HepG2 (cell line): ENCODE measurements around the gene NLRP5. TPM values are rescaled to one million over a fixed set of nuclear protein-coding genes. Genes with fewer than 3 reads are reported as not detected.

Source experiments
- SPEN ChIP-seq: sonication (generic); formaldehyde crosslinking; IDR thresholded peaks from 2 replicates; pipeline ENCODE4 v1.5.1; 2020; ENCODE audit warnings: low read depth, mild to moderate bottlenecking, missing genetic modification reagents
- UBTF ChIP-seq: sonication (generic); formaldehyde crosslinking; IDR thresholded peaks from 2 replicates; pipeline ENCODE4 v1.4.0; 2020; ENCODE audit warnings: mild to moderate bottlenecking, missing genetic modification reagents
- ZBTB20 ChIP-seq: sonication (generic); formaldehyde crosslinking; IDR thresholded peaks from 2 replicates; pipeline ENCODE4 v1.8.1; 2023; ENCODE audit warnings: missing genetic modification reagents, low read depth, mild to moderate bottlenecking, borderline replicate concordance
- ZSCAN22 ChIP-seq: sonication (generic); formaldehyde crosslinking; IDR thresholded peaks from 2 replicates; pipeline ENCODE4 v1.4.0; 2020; ENCODE audit warnings: mild to moderate bottlenecking, missing genetic modification reagents
- ZSCAN5A ChIP-seq: sonication (generic); formaldehyde crosslinking; IDR thresholded peaks from 2 replicates; pipeline ENCODE4 v1.8.0; 2022; ENCODE audit warnings: mild to moderate bottlenecking, missing genetic modification reagents, borderline replicate concordance
- polyA plus RNA-seq, 8 experiments: library from polyadenylated mRNA; depleted of rRNA in 3 of 8; stranded (reverse) in 7 of 8; unstranded in 1 of 8; fragments of >200 nt; fragmentation: Illumina TruSeq in 4 of 8; extraction: Trizol in 4 of 8; gene quantifications; 2 replicates each; pipeline versions ENCODE4 v1.2.1 to v1.2.3, GENCODE V29; 2011 to 2016; ENCODE audit warnings: low read depth in 4 of 8, missing spikeins in 1 of 8, mixed read lengths in 1 of 8; ENCODE audit not compliant: insufficient read depth in 1 of 8
- total RNA-seq, 5 experiments: library from RNA; depleted of rRNA; stranded (reverse); fragments of >200 nt; fragmentation: Illumina TruSeq; extraction: Trizol; gene quantifications; 2 replicates each; pipeline ENCODE4 v1.2.3, GENCODE V29; 2016; ENCODE audit warnings: low read depth in 1 of 5
- TF ChIP-seq, protein P1 (sequence below): sonication (generic); formaldehyde crosslinking; IDR thresholded peaks from 2 replicates; pipeline ENCODE4 v1.8.0; 2023; ENCODE audit warnings: mild to moderate bottlenecking, missing genetic modification reagents
- TF ChIP-seq, protein P2 (sequence below): sonication (generic); formaldehyde crosslinking; IDR thresholded peaks from 2 replicates; pipeline ENCODE4 v1.5.0; 2020; ENCODE audit warnings: mild to moderate bottlenecking, missing genetic modification reagents, borderline replicate concordance
- TF ChIP-seq, protein P3 (sequence below): sonication (generic); formaldehyde crosslinking; IDR thresholded peaks from 2 replicates; pipeline ENCODE4 v1.5.0; 2020; ENCODE audit warnings: mild to moderate bottlenecking, missing genetic modification reagents, borderline replicate concordance

The NLRP5 gene
- total and polyA plus RNA-seq, 2 of the 13 experiments (the other 11 are each of a cell fraction or from before 2014, with no cell fraction given): not detected

- TF ChIP-seq ZBTB20 (0 out of 2 replicates have a peak, but pooled peaks have one; percentile 50), UBTF (CRISPR knock-in tag) (peak; percentile 84), ZSCAN22 (no peak; the same call in 1 of the 2 replicates), ZSCAN5A (CRISPR knock-in tag) (no peak), SPEN (peak; percentile 57; the same call in 1 of the 2 replicates)
- TF ChIP-seq, protein P1, sequence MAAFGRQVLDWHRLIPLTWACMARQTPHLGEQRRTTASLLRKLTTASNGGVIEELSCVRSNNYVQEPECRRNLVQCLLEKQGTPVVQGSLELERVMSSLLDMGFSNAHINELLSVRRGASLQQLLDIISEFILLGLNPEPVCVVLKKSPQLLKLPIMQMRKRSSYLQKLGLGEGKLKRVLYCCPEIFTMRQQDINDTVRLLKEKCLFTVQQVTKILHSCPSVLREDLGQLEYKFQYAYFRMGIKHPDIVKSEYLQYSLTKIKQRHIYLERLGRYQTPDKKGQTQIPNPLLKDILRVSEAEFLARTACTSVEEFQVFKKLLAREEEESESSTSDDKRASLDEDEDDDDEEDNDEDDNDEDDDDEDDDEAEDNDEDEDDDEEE (CRISPR knock-in tag): peak; percentile 75; the same call in 1 of the 2 replicates
- TF ChIP-seq, protein P2, sequence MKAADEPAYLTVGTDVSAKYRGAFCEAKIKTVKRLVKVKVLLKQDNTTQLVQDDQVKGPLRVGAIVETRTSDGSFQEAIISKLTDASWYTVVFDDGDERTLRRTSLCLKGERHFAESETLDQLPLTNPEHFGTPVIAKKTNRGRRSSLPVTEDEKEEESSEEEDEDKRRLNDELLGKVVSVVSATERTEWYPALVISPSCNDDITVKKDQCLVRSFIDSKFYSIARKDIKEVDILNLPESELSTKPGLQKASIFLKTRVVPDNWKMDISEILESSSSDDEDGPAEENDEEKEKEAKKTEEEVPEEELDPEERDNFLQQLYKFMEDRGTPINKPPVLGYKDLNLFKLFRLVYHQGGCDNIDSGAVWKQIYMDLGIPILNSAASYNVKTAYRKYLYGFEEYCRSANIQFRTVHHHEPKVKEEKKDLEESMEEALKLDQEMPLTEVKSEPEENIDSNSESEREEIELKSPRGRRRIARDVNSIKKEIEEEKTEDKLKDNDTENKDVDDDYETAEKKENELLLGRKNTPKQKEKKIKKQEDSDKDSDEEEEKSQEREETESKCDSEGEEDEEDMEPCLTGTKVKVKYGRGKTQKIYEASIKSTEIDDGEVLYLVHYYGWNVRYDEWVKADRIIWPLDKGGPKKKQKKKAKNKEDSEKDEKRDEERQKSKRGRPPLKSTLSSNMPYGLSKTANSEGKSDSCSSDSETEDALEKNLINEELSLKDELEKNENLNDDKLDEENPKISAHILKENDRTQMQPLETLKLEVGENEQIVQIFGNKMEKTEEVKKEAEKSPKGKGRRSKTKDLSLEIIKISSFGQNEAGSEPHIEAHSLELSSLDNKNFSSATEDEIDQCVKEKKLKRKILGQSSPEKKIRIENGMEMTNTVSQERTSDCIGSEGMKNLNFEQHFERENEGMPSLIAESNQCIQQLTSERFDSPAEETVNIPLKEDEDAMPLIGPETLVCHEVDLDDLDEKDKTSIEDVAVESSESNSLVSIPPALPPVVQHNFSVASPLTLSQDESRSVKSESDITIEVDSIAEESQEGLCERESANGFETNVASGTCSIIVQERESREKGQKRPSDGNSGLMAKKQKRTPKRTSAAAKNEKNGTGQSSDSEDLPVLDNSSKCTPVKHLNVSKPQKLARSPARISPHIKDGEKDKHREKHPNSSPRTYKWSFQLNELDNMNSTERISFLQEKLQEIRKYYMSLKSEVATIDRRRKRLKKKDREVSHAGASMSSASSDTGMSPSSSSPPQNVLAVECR: peak; percentile 69; the same call in 1 of the 2 replicates
- TF ChIP-seq, protein P3, sequence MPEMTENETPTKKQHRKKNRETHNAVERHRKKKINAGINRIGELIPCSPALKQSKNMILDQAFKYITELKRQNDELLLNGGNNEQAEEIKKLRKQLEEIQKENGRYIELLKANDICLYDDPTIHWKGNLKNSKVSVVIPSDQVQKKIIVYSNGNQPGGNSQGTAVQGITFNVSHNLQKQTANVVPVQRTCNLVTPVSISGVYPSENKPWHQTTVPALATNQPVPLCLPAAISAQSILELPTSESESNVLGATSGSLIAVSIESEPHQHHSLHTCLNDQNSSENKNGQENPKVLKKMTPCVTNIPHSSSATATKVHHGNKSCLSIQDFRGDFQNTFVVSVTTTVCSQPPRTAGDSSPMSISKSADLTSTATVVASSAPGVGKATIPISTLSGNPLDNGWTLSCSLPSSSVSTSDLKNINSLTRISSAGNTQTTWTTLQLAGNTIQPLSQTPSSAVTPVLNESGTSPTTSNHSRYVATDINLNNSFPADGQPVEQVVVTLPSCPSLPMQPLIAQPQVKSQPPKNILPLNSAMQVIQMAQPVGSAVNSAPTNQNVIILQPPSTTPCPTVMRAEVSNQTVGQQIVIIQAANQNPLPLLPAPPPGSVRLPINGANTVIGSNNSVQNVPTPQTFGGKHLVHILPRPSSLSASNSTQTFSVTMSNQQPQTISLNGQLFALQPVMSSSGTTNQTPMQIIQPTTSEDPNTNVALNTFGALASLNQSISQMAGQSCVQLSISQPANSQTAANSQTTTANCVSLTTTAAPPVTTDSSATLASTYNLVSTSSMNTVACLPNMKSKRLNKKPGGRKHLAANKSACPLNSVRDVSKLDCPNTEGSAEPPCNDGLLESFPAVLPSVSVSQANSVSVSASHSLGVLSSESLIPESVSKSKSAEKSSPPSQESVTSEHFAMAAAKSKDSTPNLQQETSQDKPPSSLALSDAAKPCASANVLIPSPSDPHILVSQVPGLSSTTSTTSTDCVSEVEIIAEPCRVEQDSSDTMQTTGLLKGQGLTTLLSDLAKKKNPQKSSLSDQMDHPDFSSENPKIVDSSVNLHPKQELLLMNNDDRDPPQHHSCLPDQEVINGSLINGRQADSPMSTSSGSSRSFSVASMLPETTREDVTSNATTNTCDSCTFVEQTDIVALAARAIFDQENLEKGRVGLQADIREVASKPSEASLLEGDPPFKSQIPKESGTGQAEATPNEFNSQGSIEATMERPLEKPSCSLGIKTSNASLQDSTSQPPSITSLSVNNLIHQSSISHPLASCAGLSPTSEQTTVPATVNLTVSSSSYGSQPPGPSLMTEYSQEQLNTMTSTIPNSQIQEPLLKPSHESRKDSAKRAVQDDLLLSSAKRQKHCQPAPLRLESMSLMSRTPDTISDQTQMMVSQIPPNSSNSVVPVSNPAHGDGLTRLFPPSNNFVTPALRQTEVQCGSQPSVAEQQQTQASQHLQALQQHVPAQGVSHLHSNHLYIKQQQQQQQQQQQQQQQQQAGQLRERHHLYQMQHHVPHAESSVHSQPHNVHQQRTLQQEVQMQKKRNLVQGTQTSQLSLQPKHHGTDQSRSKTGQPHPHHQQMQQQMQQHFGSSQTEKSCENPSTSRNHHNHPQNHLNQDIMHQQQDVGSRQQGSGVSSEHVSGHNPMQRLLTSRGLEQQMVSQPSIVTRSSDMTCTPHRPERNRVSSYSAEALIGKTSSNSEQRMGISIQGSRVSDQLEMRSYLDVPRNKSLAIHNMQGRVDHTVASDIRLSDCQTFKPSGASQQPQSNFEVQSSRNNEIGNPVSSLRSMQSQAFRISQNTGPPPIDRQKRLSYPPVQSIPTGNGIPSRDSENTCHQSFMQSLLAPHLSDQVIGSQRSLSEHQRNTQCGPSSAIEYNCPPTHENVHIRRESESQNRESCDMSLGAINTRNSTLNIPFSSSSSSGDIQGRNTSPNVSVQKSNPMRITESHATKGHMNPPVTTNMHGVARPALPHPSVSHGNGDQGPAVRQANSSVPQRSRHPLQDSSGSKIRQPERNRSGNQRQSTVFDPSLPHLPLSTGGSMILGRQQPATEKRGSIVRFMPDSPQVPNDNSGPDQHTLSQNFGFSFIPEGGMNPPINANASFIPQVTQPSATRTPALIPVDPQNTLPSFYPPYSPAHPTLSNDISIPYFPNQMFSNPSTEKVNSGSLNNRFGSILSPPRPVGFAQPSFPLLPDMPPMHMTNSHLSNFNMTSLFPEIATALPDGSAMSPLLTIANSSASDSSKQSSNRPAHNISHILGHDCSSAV (CRISPR knock-in tag): no peak
Observed at GRCh38 chr19:56110515-56111448, 124.2 kb downstream of the NLRP5 start (continued).
